Measurements from ENCODE around the gene AGPAT1. TPM values are rescaled to one million over a fixed set of nuclear protein-coding genes. Genes with fewer than 3 reads are reported as not detected.
"Not testable (repeated sequence)": the region's sequence is repeated elsewhere in the genome, so short reads cannot be mapped to it uniquely, and the experiment has no call there.

The AGPAT1 gene
- total RNA-seq, 4 donors from 2014 or later: 17.6 to 34.0 (median 19.1) TPM

DNA sequence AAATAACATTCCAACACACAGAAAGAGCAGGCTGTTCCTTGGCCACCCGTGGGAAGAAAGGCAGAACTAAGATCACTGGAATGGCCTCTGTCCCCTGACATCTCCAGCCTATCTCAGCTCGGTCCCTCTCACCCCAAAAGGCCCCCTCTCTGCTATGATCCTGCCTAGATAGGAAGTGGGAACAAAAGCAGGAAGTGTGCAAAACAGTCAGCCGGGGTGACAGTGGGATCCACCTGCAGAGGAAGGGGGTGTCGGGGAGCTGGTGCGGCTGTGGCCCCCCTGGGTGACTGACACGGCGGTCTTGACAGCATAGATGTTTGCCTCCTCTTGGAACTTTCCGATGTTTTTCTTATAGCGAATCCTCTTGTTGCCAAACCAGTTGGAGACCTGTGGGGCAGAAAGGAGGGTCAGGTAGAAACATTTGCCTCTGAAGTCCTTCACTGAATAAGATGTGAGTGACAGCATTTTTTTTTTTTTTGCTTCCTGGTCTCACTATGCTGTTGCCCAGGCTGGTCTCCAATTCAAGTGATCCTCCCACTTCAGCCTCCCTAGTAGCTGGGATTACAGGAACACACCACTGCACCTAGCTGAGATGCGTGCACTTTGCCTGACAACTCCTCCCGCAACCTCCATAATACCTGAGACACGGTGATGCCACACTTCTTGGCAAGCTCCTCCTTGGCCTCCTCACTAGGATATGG is 11.3 kb upstream of the AGPAT1 start:
- no peak for DNase-seq

DNA sequence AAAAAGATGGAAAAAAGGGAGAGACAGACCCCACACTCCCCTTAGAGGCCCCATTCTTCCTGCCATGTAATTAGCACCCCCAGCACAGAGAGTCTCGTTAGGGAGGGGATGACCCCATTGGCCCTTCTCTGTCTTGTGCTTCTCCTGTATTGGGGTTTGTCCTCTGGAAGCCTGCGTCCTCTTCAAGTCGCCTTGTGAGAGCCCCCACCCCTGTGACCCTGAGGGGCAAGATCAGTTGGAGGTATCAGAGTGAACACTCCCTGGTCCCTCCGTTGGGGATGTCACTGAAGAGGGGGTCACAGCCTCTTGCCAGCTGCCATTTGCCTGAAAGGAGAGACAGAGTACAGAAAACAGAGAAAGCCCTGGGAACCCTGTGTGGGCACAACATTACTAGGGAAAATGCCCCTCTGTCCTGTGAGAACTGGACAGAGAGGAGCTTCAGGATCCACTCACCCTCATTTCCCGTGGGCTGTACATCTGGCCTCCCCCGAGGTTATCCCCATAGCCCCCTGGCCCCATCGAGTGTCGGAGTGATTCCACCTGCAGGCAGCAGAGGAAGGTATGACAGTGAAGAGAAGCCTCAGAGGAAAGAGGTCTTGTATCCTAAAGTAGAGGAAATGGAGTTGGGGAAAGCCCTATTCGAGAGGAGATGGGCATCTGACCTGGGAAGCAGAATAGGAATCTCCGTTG is 10.4 kb upstream of the AGPAT1 start:
- H3K27me3 ChIP-seq; intact Hi-C loops (cut with DNase I); DNase-seq; H3K9me3 ChIP-seq; H3K4me3 ChIP-seq: not testable (repeated sequence)
- H3K27ac ChIP-seq: peak overlapping the region; percentile 64 to 99 (median 92)
- WGBS, 2 donors: 41 to 59% methylated on average over 5 to 6 of the region's 10 CpGs
- H3K36me3 ChIP-seq: peaks cover 11 to 54% (median 19%) of the 10 kb centered on the region in 3 donors
- peaks cover 17 to 78% (median 43%) of the 10 kb centered on the region in 3 donors for H3K4me1 ChIP-seq

More for the DNA sequence above, 11.3 kb upstream of the AGPAT1 start:
- intact Hi-C loops (cut with DNase I): no loop called here
- no peak for TF ChIP-seq POLR2A (IDR thresholded peaks at IDR 0.05)
- TF ChIP-seq, protein P1, sequence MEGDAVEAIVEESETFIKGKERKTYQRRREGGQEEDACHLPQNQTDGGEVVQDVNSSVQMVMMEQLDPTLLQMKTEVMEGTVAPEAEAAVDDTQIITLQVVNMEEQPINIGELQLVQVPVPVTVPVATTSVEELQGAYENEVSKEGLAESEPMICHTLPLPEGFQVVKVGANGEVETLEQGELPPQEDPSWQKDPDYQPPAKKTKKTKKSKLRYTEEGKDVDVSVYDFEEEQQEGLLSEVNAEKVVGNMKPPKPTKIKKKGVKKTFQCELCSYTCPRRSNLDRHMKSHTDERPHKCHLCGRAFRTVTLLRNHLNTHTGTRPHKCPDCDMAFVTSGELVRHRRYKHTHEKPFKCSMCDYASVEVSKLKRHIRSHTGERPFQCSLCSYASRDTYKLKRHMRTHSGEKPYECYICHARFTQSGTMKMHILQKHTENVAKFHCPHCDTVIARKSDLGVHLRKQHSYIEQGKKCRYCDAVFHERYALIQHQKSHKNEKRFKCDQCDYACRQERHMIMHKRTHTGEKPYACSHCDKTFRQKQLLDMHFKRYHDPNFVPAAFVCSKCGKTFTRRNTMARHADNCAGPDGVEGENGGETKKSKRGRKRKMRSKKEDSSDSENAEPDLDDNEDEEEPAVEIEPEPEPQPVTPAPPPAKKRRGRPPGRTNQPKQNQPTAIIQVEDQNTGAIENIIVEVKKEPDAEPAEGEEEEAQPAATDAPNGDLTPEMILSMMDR (IDR thresholded peaks at IDR 0.05): no peak
- Histone ChIP-seq H3K4me1 (peaks cover 19 to 78% (median 37%) of the 10 kb centered on the region in 3 donors), H3K27ac (peak overlapping the region; percentile 64 to 99 (median 98)), H3K36me3 (peaks cover 9 to 46% (median 19%) of the 10 kb centered on the region in 3 donors), H3K27me3 (no peaks in the 10 kb centered on the region), H3K4me3 (no peak overlapping the region), H3K9me3 (no peaks in the 10 kb centered on the region)
- WGBS, 2 donors: 60% methylated on average over 10 to 12 of the region's 12 CpGs

DNA sequence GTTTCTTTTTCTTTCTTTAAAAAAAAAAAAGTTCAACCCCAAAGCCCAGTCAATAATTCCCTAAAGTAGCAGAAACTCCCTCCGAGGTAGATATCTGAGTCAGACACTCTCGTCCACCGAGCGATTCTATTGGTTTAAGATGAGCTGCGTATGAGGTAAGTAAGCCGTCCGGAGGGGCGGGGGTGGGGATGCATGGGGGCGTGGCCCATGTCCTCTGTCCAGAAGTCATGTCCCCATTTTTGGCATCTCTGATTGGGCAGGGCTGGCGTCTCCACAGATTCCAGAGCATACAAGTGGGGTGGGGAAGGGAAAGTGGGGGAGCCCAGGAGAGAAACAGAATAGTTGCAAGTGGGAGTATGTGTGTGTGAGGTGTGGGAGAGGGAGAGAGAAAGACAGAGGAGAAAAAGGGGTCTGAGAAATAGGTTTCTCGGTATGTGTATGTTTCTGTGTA is 9.8 kb upstream of the AGPAT1 start:
- intact Hi-C loops (cut with DNase I); DNase-seq; H3K27me3 ChIP-seq; H3K9me3 ChIP-seq; H3K4me3 ChIP-seq: not testable (repeated sequence)
- Histone ChIP-seq H3K27ac (peak overlapping the region; percentile 64 to 99 (median 92)), H3K36me3 (peaks cover 15 to 60% (median 19%) of the 10 kb centered on the region in 3 donors), H3K4me1 (peaks cover 17 to 78% (median 38%) of the 10 kb centered on the region in 3 donors)
- WGBS, 2 donors: 7 to 34% methylated on average over 10 of the region's 11 CpGs

DNA sequence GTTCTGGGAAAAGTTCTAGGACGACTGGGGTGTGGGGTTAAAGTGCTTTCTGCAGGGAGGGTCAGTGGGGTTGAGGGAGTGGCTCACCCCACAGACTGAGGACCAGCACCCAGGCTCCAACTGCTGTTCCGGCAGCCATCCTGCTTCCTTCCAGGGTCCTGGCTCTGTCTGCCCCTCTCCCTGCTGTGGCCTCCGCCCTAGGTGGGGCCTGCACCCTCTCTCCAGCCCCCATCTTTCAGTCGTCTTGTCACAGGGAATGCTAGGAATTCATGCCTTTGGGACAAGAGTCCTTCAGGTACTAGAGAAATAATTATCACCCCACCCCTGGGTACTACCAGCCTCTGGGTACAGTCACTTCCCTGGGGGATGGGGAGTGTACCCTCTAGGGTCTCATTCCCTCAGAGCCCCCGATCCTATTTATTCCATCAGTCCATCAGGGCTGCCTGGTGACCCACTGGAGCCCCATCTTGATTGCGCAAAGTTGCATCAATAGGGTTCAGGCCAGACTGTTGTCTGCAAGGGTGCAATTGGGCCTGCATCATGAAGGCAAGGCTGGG is 8.3 kb upstream of the AGPAT1 start, which contains the start of gene AGER:
Gene AGER, minus strand, starts transcription at position 170 of the 557 bp plus-strand sequence. Its CDS starts 31 bp downstream, at position 139.
- peak within 1 kb of the TSS; percentile 64 to 99 (median 82) for H3K27ac ChIP-seq
- intact Hi-C loops (cut with DNase I): no loop called here
- no peaks in the 10 kb centered on the region for H3K9me3 ChIP-seq
- 85 to 95% methylated on average over 4 to 6 of the region's 6 CpGs for WGBS, 2 donors
- H3K4me3 ChIP-seq: no peak within 1 kb of the TSS
- peaks cover 15 to 74% (median 19%) of the 10 kb centered on the region in 3 donors for H3K36me3 ChIP-seq
- no peak for TF ChIP-seq POLR2A (IDR thresholded peaks at IDR 0.05)
- TF ChIP-seq, protein P1 (IDR thresholded peaks at IDR 0.05): no peak
- DNase-seq: no peak
- peaks cover 20 to 84% (median 45%) of the 10 kb centered on the region in 3 donors for H3K4me1 ChIP-seq
- no peaks in the 10 kb centered on the region for H3K27me3 ChIP-seq

DNA sequence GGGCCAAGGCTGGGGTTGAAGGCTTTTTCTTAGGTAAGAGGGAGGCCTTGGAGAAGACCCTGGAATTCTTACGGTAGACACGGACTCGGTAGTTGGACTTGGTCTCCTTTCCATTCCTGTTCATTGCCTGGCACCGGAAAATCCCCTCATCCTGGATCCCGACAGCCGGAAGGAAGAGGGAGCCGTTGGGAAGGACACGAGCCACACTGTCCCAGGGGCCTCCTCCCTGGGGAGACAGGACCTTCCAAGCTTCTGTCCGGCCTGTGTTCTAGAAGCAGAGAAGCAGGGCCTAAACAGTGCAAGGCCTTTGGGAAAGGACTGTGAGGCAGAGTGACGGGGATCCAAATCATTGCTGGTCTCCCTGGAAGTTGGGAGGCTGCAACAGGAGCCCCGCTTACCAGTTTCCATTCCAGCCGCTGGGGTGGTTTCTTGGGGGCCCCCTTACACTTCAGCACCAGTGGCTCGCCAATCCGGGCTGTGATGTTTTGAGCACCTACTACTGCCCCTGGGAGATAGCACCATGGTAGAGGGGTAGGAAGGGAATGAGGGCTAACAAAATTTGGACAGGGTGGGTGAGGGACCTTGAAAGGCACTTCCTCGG is 7.7 kb upstream of the AGPAT1 start:
- peaks cover 20 to 84% (median 48%) of the 10 kb centered on the region in 3 donors for H3K4me1 ChIP-seq
- no peaks in the 10 kb centered on the region for H3K9me3 ChIP-seq
- 78 to 82% methylated on average over 9 to 14 of the region's 15 CpGs for WGBS, 2 donors
- TF ChIP-seq, protein P1 (IDR thresholded peaks at IDR 0.05): no peak
- TF ChIP-seq POLR2A (IDR thresholded peaks at IDR 0.05): no peak
- no peak overlapping the region for H3K4me3 ChIP-seq
- DNase-seq: no peak
- no peaks in the 10 kb centered on the region for H3K27me3 ChIP-seq
- peaks cover 15 to 74% (median 19%) of the 10 kb centered on the region in 3 donors for H3K36me3 ChIP-seq
- H3K27ac ChIP-seq: peak overlapping the region; percentile 32 to 99 (median 82)
- intact Hi-C loops (cut with DNase I): no loop called here

All from esophagus squamous epithelium (tissue), 5 donors.